Dedifferentiated amniotic fluid mesenchymal stem cell (primary cell): Measurements from ENCODE around the gene NR3C2.
A peak's percentile ranks its signal among the peaks of the same experiment; 100 is the strongest.

ENCODE experiments used
- DNase-seq: peaks from one replicate; pipeline ENCODE4 v3.0.0-alpha.2; 2016; ENCODE audit errors: extremely low spot score

NR3C2 gene

DNA sequence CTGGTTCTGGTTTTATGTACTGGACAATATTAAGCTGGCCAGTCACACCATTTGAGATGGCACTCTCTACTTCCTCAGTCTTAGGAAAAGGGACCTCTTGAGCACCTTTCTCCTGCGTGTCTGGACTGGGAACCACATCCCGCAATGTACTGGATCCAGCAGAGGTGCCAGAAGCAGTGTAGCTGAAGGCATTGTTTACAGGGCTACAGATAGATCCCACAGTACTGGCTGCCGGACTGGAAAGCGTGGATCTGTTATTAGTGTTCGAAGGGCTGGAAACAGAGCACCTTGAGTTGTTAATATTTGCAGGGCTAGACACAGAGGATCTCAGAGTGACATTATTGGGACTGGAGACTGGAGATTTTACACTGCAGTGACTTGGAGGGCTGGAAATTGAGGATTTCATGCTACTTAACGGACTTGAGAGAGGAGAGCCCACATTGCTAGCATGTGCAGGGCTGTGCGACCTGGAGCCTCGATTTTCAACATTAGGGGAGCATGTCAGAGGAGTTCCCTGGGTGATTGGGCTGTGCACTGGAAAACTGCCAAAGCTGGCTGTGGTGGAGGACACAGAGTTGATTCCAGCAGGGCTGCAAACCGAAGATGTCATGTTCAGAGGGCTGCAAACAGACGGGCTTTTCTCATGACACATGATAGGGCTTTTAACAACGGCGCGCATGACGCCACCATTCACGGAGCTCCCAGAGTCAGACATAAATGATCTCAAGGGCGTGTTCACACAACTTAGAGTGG lies 6.4 kb downstream of the NR3C2 start:
- DNase-seq: no peak

DNA sequence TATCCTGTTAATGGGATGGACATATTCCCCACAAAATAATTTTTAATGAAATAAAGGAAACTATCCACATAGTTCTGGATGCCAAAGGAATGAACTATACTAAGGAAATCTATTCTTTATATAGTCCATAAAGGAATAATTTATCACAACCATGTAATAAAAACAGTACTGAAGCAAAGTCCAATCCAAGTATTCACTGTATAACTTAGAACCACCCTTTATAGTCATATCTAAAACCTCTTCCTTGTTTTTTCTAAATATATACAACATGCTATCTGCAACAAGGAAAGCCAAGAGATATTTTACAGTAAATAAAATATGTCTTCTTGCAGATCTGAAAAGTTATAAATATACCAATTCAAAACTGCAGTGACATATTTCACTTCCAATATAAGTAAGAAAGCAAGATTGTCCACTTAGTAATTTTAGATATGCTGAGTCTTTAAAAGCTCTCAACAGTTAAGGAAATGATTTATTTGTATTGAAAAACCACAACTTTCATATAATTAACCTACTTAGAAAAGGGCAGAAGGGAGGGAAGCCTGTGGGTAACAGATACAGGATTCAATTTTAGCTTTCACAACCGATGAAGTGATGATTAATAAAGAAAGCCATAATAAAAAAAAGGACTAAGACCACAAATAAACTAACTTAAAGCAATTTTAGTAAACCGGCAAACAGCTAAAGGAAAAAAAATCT lies 8.0 kb downstream of the NR3C2 start:
- no peak for DNase-seq

DNA sequence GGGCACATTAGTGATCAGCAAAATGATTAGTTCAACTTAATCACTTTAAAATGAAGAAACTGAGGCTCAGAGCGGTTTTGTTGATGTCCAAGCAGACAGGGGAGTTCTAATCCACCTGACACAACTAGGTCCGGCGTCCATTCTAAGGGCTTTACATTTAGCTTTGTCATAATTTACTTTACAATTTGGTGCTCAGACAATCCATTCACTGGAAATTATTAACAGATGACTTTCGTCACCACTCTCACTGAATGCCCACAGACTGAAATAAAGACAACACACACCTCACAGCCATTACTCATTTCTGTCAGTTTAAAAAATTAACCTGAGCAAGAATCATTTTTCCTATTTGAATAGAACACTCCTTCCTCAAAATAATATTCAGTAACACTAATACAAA lies 10.8 kb downstream of the NR3C2 start:
- DNase-seq: no peak

DNA sequence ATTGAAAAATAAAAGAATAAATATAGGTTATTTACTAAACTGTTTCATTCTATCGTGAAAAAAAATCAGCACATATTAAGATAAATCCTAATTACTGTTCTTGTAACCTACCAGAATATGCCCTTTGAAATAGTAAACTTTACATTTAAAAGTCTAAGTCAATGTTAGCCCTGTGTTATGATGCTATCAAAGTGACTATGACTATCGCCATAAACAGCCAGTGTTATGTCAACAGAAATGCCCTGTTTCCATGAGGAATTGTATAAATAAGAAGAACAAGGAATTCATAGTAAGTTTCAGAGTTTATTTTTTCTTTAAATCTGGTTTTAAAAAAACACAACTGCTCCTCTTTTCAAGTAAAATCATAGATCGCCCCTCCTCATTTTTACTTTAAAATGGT lies 11.4 kb downstream of the NR3C2 start:
- no peak for DNase-seq

DNA sequence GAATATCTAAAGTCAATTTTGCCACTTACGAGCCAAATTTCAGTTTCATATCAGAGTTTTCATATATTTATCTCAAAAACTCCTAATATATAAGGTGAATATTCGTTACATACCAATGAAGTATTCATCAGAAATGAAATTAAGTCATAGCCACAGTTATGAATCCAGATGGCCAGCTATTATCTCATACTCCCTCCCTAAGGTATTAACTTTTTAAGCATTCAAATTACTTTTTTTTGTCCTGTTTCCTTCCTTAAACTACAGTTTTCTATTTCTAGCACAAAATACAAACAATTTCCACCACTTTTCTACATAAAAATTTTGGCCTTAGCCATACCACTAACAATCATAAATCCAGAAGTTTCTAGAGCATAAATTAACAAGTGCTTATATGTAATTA lies 13.0 kb downstream of the NR3C2 start:
- no peak for DNase-seq

DNA sequence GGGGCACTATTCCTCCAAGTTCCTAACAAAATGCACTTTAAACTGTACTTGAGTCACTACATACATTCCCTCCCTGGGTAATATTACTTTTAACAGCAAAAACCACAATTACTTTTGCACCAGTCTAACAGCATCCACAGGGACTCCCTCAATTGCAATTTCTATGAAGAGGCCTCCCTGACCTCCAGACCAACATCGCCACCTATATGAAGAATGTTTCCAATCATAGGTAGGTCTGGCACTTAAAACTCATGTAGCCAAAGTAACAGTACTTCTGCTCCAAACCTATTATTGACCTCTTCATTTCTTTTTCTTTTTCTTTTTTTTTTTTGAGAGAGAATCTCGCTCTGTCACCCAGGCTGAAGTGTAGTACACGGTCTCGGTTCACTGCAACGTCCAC lies 15.6 kb downstream of the NR3C2 start:
- no peak for DNase-seq

DNA sequence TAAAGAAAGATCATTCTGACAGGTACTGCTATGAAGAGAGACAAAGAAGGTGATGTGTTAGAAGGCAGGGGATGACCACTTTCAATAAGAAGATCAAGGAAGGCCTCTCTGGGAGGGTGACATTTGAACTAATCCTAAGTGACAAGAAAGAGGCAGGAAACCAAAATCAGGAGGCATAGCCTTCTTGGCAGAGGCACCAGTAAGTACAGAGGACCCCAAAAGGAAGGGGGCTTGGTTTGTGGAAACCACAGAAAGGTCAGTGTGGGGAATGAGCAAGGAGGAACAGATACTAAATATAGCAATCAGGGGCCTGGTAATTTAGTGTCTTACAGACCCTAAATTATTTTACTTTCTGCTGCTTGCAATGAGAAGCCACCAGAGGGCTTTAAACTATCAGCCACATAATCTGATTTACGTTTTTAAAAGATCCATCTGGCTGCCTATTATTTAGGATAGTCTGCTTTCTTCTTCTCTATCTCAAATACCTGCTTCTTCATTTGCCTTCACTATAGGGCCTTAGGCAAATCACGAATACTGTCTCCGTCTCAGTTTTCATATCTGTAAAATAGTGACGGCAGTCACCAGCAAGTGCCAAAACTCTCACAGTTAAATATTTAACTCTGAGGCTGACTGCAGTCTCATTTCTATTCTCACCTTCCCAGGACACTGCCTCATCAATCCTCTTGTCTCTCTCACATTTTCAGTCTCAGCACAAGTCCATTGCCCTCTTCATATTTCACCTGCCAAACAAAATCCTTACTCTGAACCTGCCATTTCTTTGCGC lies 16.7 kb downstream of the NR3C2 start:
- no peak for DNase-seq

DNA sequence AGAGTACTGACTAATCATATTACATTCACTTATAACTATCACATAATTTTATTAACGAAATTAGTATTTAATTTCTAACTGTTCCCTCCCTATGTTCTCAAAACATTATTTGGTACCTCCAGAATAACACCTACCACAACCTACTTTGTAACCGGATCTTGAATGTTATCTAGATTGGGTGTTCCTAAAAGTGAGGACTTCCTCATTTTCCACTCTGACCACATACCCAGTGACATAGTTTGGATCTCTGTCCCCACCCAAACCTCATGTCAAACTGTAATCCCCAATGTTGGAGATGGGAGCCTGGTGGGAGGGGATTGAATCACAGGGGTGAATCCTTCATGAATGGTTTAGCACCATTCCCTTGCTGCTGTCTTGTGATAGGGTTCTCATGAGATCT lies 21.8 kb downstream of the NR3C2 start:
- no peak for DNase-seq

DNA sequence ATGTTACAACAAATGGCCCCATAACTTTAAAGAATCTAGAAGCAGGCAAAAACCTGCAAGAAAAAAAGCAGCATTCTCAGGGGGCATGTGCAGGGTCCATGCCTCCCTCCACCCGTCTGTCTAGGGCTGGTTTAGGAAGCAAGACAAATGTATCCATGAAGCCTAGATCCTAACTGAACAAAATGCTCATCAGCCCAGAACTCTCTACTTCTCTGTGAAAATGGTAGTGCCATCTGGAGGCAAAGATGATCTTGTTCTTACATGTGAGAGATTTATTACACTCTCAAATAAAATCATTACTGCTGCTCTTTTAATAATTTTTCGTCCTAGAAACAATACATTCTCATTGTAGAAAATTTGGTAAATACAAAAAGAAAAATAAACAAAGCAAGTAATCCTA lies 26.7 kb downstream of the NR3C2 start:
- DNase-seq: no peak

DNA sequence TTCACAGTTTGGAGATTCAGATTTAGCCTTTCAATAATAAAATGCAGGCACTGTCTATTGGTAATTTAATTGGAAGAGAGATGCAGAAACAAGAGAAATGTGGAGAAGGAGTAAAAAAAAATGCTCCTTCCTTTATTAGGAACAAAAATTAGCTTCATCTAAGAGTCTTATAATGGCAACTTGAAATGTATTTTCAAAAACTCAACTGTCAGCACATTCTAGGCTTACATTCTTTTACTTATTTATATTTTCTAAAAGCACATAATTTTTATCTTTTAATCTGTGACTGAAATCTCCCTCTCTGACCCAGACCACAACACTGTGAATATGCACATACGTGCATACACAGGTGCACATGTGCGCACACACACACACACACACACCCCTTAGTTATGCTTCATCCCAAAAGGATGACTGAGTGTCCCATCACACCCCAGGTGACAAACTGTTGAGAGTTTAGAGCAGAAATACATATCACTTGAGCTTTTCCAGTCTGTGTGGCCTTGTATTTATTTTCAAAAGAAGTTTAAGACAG lies 29.7 kb downstream of the NR3C2 start:
- DNase-seq: no peak

DNA sequence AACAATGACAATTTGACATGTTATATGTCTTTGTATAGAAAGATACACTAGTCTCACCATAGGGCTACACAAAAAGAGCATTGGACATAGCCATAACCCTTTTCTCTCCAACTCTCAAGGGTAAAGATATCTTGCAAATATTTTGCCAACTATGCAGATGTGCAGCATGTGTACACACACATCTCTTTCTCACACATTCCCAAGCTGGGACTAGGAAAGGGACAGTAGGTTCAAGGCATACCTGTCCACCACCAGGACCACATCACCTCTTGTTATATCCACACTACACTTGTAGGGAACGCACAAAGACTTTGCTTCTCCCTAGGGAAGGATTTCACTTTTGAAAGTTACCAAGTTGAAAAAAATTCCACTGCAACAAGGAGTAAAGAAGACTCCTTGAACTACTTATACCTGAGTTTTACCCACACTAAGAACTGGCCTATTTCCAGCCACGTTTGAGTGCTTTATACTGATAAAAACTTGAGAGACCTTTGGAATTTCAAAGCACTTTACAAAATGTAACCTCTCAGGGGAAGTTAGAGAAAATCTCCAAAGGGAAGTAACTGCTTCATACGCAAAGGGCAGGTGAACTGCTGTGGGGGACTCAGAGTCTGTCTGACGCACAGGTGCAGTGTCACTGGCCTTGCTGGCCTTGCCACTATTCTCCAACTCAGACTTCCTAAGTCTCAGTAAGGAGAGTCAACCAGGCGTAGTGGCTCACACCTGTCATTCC lies 36.9 kb downstream of the NR3C2 start:
- DNase-seq: no peak

DNA sequence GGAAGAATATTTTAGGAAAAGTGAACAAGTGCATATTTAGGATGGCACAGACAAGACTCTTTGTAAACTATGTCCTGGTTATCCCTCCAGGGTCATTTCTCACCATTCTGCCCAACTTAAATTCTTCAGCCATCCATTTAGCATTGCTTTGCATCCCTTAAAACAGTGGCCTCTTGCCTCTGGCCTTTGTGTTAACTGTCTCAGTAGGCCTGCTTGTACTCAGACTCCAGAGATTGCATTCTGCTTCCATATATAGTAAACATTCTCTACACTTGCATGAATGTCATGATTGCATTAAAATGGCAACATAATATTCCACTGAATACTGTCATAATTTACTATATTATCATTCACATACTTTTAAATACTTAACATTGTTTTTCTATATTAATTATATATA lies 43.2 kb downstream of the NR3C2 start:
- no peak for DNase-seq

DNA sequence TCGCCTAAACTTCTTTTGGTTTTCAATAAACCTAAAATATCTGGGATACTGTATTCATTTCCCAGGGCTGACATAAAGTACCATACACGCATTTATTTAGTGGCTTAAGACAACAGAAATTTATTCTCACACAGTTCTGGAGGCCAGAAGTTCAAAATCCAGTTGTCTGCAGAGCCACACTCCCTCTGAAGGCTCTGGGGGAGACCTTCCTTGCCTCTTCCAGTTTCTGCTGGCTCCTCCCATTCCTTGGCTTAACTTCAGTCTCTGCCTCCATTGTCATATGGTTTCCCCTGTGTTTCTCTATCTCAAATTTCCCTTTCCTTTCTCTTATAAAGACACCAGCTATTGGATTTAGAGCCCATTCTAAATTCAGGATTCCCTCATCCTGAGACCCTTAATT lies 44.4 kb downstream of the NR3C2 start:
- DNase-seq: no peak

DNA sequence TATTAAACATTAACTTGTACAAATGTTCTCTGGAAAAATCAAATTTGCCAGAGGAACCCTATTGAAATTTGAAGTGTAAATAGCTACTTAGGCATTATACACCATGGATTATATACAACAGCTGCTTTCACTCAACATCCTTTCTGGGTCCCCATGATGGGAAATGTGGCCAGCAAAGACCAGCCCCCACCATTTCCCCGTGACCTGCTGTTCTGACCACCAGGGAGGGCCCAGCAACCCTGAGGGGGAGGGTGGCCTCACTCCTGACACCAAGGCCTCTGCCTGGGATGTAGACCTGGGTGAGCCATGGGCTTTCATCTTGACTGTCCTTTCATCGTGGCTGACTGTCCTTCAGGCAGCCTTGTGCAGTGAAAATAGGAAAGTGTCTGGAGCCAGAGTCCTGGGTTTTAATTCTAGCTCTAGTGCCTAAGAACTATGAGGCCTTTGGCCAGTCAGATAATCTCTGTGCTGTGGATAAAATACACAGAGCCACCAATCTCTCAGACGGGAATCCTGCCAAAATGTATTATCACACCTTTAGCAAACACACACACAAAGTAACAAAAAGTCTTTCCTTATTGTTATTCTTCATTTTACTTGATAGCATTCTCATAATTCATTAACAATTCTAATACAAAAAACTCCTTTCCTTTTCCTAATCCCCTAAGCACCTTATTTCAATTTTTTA lies 45.1 kb downstream of the NR3C2 start:
- no peak for DNase-seq

DNA sequence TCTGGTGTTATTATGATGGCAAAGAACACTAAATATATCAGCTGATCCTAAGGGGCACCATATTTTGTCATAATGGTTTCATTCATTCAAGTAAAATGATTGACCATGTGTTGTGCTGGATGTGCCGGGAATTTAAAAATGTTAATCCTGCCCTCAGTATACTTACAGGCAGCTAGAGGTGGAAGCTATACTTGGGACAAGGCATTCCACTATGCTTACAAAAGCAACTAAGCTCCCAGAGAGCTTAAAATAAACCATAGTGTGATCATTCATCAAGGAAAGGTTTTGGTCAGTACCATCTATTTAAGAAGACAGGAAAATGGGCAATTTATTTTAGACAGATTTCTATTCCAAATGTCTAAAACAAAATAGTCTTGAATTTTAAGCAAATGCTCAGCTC lies 46.4 kb downstream of the NR3C2 start:
- DNase-seq: no peak

DNA sequence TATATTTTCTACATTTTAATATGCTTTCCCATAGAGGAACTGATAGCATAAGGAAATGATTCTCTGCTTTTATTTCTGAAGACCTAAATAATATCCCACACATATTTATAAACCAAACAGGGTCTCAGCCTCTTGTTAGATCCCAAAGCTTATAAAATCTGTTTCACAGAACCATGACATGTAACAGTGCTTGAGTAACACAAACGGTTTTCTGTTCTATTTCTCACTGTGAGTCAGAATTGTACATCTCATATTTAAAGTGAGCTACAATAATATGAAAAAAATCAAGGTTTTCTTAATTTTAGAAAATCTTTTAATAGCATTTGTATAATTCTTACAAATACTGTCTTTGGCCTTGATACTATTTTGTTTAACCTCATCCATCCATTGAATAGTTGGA lies 51.2 kb downstream of the NR3C2 start:
- no peak for DNase-seq

DNA sequence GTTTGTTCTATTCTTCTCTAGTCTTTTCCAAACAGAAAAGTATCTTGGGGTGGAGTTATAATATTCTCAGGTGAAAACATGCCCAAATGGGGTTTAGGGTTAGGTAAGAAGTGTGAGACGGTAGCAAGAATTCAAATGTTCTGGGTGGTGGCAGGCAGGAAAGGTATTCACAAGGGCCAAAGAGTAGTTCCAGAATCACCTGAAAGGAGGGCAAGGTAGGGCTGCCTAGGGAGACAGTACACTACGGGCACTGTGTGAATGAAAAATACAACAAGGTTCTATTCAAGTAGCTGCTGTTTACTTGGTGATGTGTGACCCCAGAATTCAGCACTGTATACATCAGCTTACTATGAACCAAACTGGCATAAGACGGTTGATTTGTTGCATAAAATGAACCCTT lies 51.9 kb downstream of the NR3C2 start:
- DNase-seq: no peak

DNA sequence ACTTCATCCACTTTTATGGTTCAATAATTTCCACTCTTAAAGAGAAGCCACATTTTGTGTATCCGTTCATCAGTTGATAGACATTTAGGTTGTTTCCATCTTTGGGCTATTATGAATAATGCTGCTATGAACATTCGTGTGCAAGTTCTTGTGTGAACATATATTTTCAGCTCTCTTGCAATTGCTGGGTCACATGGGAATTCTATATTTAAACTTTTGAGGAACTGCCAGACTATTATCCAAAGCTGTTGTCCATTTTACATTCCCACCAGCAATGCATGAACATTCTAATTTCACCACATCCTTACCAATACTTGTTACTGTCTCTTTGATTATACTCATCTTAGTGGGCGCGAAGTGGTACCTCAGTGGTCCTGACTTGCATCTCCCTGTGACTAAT lies 61.9 kb downstream of the NR3C2 start:
- DNase-seq: no peak

DNA sequence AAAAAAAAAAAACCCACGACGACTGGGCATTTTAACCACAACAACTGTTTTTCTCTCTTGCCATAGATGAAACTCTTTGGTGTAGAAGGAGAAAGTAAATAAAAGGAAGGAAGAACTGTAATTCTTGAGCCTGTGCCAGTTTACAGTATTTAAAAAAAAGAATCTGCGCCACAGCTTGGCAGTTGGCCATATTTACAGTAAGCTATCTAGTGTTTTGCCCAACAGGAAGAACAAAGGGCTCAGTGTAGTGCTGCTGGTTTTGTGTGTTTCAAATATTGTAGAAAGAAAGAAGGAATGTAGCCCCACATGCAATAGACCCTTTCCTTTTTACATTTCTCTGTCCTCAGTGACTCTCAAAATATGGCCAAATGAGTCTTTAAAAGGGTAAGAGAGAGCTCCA lies 66.1 kb downstream of the NR3C2 start:
- peak; percentile 32 for DNase-seq

DNA sequence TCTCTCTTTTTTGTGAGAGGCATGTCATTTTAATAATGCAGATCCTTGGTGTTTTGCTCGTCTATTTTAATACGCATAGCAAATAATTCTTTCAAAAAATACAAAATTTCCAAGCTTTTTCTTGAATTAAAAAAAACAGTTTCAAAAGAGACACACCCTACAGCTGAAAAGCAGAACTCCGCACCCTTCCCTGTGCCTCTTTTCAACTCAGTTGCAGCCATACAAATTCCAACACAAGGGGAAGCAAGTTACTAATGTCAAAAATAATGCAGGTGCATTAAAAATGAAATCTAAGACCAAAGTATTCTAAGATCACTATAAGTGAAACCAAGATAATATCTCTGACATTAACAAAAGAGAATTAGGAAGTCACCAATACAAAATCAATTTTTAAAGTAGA lies 66.6 kb downstream of the NR3C2 start:
- DNase-seq: no peak

DNA sequence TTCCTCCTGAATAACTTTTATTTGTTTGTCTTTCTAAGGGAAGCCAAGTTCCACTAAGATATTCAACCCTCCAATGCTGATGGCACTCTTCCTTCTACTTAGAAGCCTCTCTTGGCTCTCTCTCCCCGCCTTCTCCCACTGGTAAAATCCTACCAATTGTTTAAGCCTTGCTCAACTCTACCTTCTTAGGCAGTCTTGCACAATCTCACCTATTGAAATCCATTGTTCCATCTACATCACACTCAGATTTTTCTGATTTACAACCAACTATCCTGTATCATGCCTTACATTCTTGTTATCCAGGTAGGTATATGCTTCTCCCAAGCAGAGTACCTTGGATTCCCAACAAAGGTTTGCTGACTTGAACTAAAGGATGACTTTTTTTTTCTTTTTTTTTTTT lies 69.1 kb downstream of the NR3C2 start:
- no peak for DNase-seq
